Activated T-helper 2 cell treated with anti-CD3 and anti-CD28 coated beads, Interferon-gamma antibody, Interleukin-2, Interleukin-4, amounts not matched to agents 10 μg/mL and 5 μg/mL and 100 μg/mL, durations not matched to agents 14 hours and 24 hours and 36 hours (primary cell): Measurements from ENCODE around the gene PYDC1. TPM values are rescaled to one million over a fixed set of nuclear protein-coding genes. Genes with fewer than 3 reads are reported as not detected.

Source experiments
- DNase-seq: peaks from one replicate; pipeline ENCODE4 v3.0.0; 2021; ENCODE audit warnings: low spot score
- H3K27ac Mint-ChIP-seq: one replicate; pipeline ENCODE4 v1.8.0; 2021; ENCODE audit warnings: mixed read lengths
- H3K27me3 Mint-ChIP-seq: one replicate; pipeline ENCODE4 v1.8.0; 2021; ENCODE audit warnings: low read depth, mixed read lengths
- H3K36me3 Mint-ChIP-seq: one replicate; pipeline ENCODE4 v1.8.0; 2021; ENCODE audit warnings: low read depth, mixed read lengths
- H3K4me1 Mint-ChIP-seq: one replicate; pipeline ENCODE4 v1.8.0; 2021; ENCODE audit warnings: low read depth, mixed read lengths
- H3K4me3 Mint-ChIP-seq: one replicate; pipeline ENCODE4 v1.8.0; 2021; ENCODE audit warnings: low read depth, mild to moderate bottlenecking, moderate library complexity, mixed read lengths
- H3K9me3 Mint-ChIP-seq: one replicate; pipeline ENCODE4 v1.8.0; 2021; ENCODE audit warnings: mixed read lengths
- intact Hi-C: fragments of 100-400 bp; cut with micrococcal nuclease; formaldehyde crosslinking; loops from one replicate; pipeline ENCODE4 v1.15.1; 2023
- total RNA-seq: library from RNA; stranded (reverse); gene quantifications from 2 replicates; pipeline ENCODE4 v1.2.3, GENCODE V29; 2022

Gene PYDC1
- total RNA-seq, 1 donor from 2014 or later, result not detected

DNA sequence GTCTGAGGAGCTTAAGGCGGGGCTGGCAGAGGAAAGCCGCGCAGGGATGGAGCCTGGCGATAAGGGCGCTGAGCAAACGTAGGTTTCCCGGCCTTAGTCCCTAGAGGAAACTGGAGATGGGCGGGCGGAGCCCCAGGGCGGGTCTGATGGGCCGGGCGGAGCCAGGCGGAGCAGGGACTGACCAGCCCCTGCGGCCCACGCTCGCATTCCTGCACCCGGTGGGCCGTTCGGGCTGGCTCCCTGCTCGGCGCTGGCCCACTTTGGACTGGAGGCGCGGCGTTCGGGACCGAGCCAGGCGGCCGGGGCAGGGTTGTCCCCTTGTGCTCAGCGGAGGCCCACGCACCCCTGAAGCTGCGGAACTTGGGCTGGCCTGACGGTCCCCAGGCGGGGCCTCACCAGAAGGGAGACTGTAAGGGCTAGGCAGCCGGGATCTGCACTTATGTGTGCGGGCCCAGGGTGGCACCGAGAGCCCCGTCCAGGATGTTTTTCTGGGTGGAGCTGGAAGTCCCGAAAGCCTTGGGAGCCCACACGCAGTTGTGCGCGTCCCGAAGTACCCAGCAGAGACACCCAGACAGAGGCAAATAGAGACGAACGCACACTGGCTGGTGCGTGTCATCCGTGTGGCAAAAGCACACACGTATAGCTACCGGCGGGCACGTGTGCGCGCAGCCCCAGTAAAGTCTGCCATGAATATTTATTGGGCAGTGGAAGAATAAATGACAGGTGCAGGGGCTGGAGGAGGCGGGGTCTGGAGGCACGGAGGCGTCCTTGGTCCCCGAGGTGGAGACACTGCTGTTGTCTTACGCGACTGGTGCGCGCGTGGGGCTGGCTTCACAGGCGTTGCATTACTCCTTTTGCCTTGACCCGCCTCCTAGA is 1.4 kb downstream of the PYDC1 start:
- H3K27me3 Mint-ChIP-seq, result peaks cover 38% of the 10 kb centered on the region
- H3K36me3 Mint-ChIP-seq, result no peaks in the 10 kb centered on the region
- intact Hi-C loops, result loop anchor here (5.0 kb wide), 1 partner anchor 82 kb away; no protein-coding TSS in a partner anchor

DNA sequence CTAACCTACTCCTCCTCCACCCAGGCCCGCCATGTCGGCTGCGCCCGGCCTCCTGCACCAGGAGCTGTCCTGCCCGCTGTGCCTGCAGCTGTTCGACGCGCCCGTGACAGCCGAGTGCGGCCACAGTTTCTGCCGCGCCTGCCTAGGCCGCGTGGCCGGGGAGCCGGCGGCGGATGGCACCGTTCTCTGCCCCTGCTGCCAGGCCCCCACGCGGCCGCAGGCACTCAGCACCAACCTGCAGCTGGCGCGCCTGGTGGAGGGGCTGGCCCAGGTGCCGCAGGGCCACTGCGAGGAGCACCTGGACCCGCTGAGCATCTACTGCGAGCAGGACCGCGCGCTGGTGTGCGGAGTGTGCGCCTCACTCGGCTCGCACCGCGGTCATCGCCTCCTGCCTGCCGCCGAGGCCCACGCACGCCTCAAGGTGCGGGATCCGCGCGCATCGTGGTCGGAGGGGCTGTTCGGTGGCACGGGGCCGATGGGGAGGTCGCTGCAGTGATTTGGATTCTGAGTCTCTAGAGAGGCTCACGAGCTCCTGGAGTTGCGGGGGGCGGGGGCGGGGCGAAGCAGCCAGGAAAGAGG is 2.1 kb downstream of the PYDC1 start:
- Mint-ChIP-seq H3K9me3 (no peaks in the 10 kb centered on the region), H3K27me3 (peaks cover 38% of the 10 kb centered on the region), H3K4me3 (no peak overlapping the region), H3K36me3 (no peaks in the 10 kb centered on the region), H3K27ac (no peak overlapping the region), H3K4me1 (peaks cover 15% of the 10 kb centered on the region)
- DNase-seq, result no peak
- intact Hi-C loops, result loop anchor here (5.0 kb wide), 1 partner anchor 83 kb away; no protein-coding TSS in a partner anchor

More for the DNA sequence above, 1.4 kb downstream of the PYDC1 start:
- Mint-ChIP-seq H3K9me3 (no peaks in the 10 kb centered on the region), H3K4me1 (peaks cover 15% of the 10 kb centered on the region), H3K4me3 (peak overlapping the region; percentile 52), H3K27ac (no peak overlapping the region)
- DNase-seq, result no peak

DNA sequence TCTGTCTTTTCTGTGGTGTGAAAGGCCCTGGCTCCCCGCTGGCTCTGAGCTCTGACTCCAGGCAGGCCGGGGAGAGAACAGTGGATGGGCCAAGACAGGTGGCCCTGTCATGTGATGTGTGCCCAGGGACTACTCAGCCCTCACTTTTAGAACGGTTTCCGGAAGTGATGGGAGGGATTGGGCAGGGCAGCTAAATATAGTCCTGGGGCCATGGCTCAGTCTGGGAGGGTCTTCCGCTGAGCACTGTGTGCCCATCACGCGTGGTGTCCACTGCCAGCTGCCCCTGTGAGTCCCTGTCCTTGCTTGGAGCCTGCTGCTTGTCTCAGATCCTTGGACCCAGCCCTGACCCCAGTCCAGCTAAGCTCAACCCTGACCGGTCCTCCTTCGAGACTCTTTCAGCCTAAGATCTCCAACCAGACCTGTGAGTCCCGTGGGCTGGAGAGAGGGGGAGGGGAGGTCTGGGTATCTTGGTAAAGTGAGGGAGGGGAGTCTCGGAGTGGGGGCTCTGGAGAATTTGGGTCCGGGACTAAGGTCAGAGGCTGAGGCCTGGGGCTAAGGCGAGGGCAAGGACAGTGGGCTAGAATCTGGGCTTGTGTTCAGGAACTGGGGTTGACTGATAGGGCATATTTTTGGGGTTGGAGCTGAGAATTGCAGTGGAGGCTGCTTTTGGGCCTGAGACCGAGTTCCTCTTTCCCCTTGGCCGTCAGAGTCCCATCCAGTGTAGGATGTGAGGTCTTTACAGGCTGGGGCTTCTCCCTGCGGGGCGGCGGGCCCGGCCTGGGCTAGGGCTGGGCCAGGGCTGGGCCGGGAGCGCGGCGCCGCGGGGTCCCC is 2.8 kb downstream of the PYDC1 start, which contains the start of gene TRIM72:
Gene TRIM72, plus strand, starts transcription at position 243 of the 831 bp plus-strand sequence. CDS start 620 bp downstream, outside the sequence.
- no peak for DNase-seq
- H3K9me3 Mint-ChIP-seq, result no peaks in the 10 kb centered on the region
- H3K4me3 Mint-ChIP-seq, result no peak within 1 kb of the TSS
- H3K4me1 Mint-ChIP-seq, result peaks cover 15% of the 10 kb centered on the region
- intact Hi-C loops, result no loop called here
- no peaks in the 10 kb centered on the region for H3K36me3 Mint-ChIP-seq
- peaks cover 38% of the 10 kb centered on the region for H3K27me3 Mint-ChIP-seq
- peak within 1 kb of the TSS; percentile 34 for H3K27ac Mint-ChIP-seq

DNA sequence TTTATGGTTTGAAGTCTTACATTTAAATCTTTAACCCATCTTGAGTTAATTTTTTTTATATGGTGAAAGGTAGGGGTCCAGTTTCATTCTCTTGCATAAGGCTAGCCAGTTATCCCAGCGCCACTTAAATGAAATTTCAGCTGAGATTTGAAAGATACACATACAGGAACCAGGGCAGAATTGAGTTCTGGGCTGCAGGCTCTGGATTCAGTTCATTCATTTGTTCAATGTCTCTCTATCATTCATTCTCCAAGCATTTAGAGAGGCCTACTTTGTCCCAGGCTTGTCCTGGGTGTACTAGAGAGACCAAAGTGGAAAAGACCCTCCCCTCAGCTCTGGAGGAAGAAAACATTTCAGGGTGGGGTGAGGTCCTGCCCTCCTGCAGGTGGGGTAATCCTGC is 3.6 kb downstream of the PYDC1 start:
- intact Hi-C loops, result no loop called here
- Mint-ChIP-seq H3K9me3 (no peaks in the 10 kb centered on the region), H3K36me3 (no peaks in the 10 kb centered on the region)

DNA sequence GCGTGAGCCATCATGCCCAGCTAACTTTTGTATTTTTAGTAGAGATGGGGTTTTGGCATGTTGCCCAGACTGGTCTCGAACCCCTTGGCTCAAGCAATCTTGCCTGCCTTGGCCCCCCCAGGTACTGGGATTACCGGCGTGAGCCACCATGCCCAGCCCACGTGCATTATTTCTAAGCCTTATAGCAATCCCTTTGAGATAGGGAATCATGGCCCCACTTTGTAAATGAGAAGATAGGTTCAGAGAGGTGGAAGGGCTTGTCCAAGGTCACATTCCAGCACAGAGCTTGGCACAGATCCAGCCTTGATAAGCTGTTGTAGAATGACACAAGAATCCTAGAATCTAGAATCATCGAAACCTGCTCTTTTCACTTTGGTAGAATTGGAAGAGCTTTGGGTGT is 10.2 kb downstream of the PYDC1 start:
- no peaks in the 10 kb centered on the region for H3K9me3 Mint-ChIP-seq

More for the DNA sequence above, 3.6 kb downstream of the PYDC1 start:
- peak overlapping the region; percentile 34 for H3K27ac Mint-ChIP-seq
- peaks cover 15% of the 10 kb centered on the region for H3K4me1 Mint-ChIP-seq
- H3K27me3 Mint-ChIP-seq, result peaks cover 31% of the 10 kb centered on the region
- no peak for DNase-seq
- no peak overlapping the region for H3K4me3 Mint-ChIP-seq

DNA sequence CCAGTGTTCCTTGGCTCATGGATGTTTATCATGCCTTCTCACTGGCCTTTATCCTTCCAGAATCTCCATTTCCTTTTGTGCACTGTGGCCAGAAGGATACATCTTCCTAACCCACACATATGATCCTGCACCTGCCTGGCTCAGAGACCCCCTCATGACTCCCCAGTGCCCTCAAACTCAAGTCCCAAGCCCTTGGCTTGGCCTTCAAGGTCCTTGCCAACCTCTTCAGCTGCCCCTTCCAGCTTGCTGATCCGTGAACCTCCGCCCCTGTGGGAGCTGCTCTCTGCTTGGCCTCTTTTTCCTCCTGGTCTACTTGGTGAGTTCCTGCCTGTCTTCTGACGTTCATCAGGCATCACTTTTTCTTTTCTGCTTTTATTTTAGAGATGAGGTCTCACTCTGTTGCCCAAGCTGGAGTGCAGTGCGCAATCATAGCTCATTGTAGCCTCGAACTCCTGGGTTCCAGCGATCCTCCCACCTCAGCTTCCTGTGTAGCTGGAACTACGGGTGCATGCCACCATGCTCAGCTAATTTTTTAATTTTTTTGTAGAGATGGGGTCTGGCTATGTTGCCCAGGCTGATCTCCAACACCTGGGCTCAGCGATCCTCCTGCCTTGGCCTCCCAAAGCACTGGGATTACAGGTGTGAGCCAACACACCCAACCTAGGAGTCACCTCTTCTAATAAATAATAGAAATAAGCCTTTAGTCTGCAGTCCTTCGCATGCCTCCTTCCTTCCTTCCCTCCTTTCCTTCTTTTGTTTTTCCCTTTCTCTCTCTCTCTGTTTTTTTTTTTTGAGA is 11.9 kb downstream of the PYDC1 start:
- H3K36me3 Mint-ChIP-seq, result peaks cover 11% of the 10 kb centered on the region
- no peaks in the 10 kb centered on the region for H3K9me3 Mint-ChIP-seq
- peaks cover 5% of the 10 kb centered on the region for H3K27me3 Mint-ChIP-seq
- no peak overlapping the region for H3K27ac Mint-ChIP-seq
- intact Hi-C loops, result loop anchor here (5.0 to 10.0 kb wide), 4 partner anchors 62 to 662 kb away; partner anchors contain the start of gene ITGAX
- H3K4me1 Mint-ChIP-seq, result peaks cover 27% of the 10 kb centered on the region
- DNase-seq, result no peak
- H3K4me3 Mint-ChIP-seq, result no peak overlapping the region

More for the DNA sequence above, 10.2 kb downstream of the PYDC1 start:
- H3K27ac Mint-ChIP-seq, result no peak overlapping the region
- intact Hi-C loops, result loop anchor here (10.0 kb wide), 1 partner anchor 148 kb away; the partner anchor contains the start of gene ITGAX
- H3K4me1 Mint-ChIP-seq, result peaks cover 19% of the 10 kb centered on the region
- H3K36me3 Mint-ChIP-seq, result no peaks in the 10 kb centered on the region
- DNase-seq, result no peak
- H3K4me3 Mint-ChIP-seq, result no peak overlapping the region
- H3K27me3 Mint-ChIP-seq, result peaks cover 5% of the 10 kb centered on the region

DNA sequence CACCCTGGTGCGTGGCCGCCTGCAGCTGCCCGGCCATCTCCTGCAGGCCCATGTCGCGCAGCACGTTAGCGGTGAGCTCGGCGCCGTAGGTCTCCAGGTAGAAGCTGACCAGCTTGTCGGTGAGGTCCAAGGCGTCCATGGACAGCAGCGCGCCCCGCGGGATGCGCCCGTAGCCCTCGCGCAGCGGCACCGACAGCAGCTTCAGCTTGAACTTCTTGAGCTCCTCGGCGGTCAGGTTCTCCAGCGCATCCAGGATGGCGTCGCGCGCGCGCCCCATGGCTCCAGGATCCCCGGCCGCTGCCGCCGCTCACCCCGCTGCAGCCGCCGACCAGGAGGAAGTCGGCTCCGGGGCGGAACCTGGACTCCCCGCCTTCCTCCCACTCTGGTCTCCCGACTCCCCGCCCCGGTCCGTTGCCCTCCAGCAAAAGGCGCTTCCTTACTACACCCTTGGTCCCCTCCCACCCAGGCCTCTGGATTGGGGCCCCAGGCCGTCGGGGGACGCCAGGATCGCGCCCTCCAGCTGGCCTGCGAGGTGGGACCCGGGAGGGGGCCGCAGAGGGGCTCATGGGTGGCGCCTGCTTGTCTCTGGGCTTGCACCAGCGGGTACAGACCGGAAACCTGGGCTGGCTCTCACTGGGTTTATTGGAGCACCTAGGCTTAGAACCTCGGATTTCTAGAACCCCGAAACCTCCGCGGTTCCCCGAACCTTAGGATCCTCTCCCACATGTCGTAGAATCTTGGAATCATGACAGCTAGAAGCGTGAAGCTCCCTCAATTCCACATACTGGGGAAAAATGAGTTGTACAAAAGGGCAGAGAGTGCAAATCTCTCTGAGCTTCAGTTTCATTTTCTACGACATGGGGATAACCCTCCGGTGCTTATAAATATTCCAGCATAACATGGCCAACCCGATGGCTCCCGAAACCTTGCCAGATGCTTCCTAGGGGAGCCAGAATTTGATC is 14.2 kb downstream of the PYDC1 start, which contains the start of gene PYCARD:
Gene PYCARD, minus strand, starts transcription at position 347 of the 962 bp plus-strand sequence. Its CDS starts 70 bp downstream, at position 277.
- intact Hi-C loops, result loop anchor here (5.0 to 10.0 kb wide), 4 partner anchors 65 to 665 kb away; partner anchors contain the start of gene ITGAX
- H3K27ac Mint-ChIP-seq, result peak within 1 kb of the TSS; percentile 77
- H3K9me3 Mint-ChIP-seq, result no peaks in the 10 kb centered on the region
- peak within 1 kb of the TSS; percentile 82 for H3K4me3 Mint-ChIP-seq
- H3K4me1 Mint-ChIP-seq, result peaks cover 46% of the 10 kb centered on the region
- peaks cover 5% of the 10 kb centered on the region for H3K27me3 Mint-ChIP-seq
- DNase-seq, result peak; percentile 39
- H3K36me3 Mint-ChIP-seq, result peaks cover 32% of the 10 kb centered on the region

DNA sequence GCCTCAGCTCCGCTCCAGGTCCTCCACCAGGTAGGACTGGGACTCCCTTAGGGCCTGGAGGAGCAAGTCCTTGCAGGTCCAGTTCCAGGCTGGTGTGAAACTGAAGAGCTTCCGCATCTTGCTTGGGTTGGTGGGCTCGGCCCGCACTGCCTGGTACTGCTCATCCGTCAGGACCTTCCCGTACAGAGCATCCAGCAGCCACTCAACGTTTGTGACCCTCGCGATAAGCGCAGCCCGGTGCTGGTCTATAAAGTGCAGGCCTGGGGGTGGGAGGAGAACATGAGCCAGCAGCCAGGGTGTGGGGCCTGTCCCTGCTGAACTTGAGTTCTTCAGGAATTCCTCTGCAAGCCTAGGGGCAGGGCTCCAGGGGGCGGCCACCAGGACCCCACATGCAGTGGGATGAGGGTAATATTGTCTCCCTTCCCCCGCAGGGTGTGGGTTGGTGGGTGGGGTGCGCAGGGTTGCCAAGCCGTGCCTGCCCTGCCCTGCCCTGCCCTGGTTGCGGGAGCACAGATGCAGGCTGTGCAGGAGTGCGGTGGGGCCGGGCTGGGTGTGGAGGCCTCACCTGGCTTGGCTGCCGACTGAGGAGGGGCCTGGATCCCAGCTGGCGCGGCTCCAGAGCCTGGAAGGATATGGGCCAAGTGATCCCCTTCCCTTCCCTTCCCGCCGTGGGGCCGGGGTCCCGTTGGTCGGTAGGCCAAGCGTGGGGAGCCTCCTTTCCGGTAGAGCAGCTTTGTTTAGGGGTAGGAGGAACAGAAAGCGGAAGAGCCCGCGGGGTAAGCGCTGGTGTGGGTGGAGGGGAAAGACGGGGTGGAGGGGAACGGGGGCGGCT is 15.1 kb downstream of the PYDC1 start:
- H3K27ac Mint-ChIP-seq, result peak overlapping the region; percentile 77

DNA sequence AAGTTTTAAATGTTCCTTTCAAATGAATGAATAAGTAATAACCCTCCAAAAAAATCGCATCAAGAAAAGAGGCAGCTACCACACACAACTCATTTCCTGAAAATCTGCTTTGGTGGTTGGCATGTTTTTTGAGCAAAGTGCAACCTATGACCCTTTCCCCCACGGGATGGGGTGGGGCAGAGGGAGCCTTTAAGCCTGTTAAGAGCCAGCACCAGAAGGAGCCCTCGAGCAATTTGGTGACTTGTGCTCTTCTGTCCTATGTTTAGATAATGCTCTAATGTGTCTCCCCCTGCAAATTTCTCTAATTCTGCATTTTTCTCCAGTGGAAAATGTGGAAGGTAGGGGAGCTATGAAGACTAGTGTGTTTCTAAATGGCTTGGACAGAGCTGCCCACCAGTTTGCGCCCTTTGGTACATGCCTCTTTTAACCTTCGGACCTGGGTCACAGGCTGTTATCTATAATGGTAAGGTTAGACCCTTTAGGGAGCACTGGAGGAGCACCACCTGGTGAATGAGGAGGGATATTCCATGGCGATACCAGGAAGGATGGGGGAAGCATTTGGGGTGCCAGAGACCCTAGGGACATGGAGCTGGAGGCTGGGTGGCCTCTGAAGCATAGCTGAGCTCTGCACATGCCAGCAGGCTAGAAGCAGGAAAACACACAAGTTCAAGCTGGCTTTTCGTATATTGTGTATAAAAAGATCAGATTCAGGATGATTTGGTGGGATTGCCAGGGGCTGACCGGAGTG is 15.9 kb downstream of the PYDC1 start:
- DNase-seq, result peak; percentile 56
- peaks cover 43% of the 10 kb centered on the region for H3K4me1 Mint-ChIP-seq
- peak overlapping the region; percentile 82 for H3K4me3 Mint-ChIP-seq
- H3K27me3 Mint-ChIP-seq, result no peaks in the 10 kb centered on the region
- intact Hi-C loops, result loop anchor here (1.0 to 10.0 kb wide), 6 partner anchors 52 to 666 kb away; partner anchors contain the start of gene ITGAX
- peaks cover 42% of the 10 kb centered on the region for H3K36me3 Mint-ChIP-seq
- H3K27ac Mint-ChIP-seq, result peak overlapping the region; percentile 77
- no peaks in the 10 kb centered on the region for H3K9me3 Mint-ChIP-seq

More for the DNA sequence above, 15.1 kb downstream of the PYDC1 start:
- Mint-ChIP-seq H3K9me3 (no peaks in the 10 kb centered on the region), H3K4me3 (peak overlapping the region; percentile 82), H3K36me3 (peaks cover 34% of the 10 kb centered on the region), H3K27me3 (peaks cover 5% of the 10 kb centered on the region), H3K4me1 (peaks cover 46% of the 10 kb centered on the region)
- intact Hi-C loops, result loop anchor here (1.0 to 10.0 kb wide), 6 partner anchors 52 to 666 kb away; partner anchors contain the start of gene ITGAX
- peak; percentile 33 for DNase-seq
